ENCODE measurements around the gene SPRED2.
A peak's percentile ranks its signal among the peaks of the same experiment; 100 is the strongest.

SPRED2 gene

GRCh38 chr2:65313954-65314256 lies 118.5 kb downstream of the SPRED2 start:
- TF ChIP-seq, protein P1, sequence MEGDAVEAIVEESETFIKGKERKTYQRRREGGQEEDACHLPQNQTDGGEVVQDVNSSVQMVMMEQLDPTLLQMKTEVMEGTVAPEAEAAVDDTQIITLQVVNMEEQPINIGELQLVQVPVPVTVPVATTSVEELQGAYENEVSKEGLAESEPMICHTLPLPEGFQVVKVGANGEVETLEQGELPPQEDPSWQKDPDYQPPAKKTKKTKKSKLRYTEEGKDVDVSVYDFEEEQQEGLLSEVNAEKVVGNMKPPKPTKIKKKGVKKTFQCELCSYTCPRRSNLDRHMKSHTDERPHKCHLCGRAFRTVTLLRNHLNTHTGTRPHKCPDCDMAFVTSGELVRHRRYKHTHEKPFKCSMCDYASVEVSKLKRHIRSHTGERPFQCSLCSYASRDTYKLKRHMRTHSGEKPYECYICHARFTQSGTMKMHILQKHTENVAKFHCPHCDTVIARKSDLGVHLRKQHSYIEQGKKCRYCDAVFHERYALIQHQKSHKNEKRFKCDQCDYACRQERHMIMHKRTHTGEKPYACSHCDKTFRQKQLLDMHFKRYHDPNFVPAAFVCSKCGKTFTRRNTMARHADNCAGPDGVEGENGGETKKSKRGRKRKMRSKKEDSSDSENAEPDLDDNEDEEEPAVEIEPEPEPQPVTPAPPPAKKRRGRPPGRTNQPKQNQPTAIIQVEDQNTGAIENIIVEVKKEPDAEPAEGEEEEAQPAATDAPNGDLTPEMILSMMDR (conservative IDR thresholded peaks at IDR 0.05) = no peak
- no peak overlapping the region for H3K27ac ChIP-seq

DNA sequence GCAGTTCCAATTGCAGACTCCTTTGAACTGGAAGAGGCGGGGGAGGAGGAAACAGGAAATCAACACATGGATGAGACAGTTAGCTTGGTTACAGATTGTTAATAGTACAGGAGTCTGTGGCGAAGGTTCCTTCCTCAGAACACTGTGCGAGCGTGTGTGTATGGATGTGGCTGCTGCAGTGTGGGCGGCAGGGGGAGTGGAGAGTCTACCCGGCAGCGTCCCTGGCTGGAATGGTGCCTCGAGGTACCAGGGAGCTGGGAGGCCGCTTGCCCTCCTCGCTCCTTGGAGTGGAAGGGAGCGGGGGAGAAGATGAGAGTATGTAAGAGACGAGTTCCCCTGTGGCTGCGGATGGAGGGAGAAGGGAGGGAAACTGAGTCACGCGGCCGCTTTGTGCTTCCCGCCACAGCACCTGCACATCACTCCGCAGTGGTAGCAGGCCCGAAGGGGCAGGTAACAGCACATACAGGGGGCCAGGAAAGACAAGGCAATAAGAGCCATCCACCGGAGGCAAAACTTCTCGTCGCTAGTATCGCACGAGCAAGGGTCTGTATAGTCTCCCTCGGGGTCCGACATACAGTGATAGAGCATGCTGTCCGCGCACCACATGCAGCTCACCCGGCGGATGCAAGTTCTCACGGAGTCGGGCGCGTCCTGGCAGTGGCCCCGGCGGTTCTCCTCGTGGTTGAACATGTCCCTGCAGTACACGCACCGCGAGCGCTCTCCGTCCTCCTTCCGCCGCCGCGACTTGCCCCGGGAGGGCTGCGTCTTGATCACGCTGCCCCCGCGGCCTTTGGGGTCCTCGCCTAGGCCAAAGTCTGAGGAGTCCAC lies 119.1 kb downstream of the SPRED2 start:
- H3K27ac ChIP-seq = no peak overlapping the region
- TF ChIP-seq, protein P1 (conservative IDR thresholded peaks at IDR 0.05) = no peak

GRCh38 chr2:65311596-65311995 lies 120.8 kb downstream of the SPRED2 start:
- no peak overlapping the region for H3K27ac ChIP-seq
- TF ChIP-seq, protein P1 (conservative IDR thresholded peaks at IDR 0.05) = no peak

- no peak overlapping the region for H3K27ac ChIP-seq
- TF ChIP-seq, protein P1 (conservative IDR thresholded peaks at IDR 0.05) = no peak
These were observed 121.3 kb downstream of the SPRED2 start for GRCh38 chr2:65311049-65311448.

DNA sequence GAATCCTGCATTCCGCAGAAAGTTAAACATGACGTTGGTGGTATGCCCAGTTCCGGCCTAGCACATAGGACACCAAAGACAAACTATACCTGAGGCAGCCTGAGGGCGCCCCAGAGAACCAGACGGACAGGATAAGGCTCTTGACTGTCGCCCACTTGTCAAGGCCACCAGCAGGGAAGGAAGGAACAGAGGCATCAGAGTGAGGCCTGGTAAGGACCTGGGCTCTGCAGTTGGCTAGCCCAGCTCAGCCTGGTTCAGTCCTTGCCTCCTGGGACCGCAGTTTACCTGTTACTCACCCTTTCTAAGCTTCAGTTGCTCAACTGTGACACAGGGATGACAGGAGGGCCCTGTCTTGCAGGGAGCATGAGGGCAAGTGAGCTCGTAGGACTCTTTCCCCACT lies 122.7 kb downstream of the SPRED2 start:
- H3K27ac ChIP-seq = peak overlapping the region; percentile 64
- TF ChIP-seq, protein P1 (conservative IDR thresholded peaks at IDR 0.05) = peak; percentile 46

DNA sequence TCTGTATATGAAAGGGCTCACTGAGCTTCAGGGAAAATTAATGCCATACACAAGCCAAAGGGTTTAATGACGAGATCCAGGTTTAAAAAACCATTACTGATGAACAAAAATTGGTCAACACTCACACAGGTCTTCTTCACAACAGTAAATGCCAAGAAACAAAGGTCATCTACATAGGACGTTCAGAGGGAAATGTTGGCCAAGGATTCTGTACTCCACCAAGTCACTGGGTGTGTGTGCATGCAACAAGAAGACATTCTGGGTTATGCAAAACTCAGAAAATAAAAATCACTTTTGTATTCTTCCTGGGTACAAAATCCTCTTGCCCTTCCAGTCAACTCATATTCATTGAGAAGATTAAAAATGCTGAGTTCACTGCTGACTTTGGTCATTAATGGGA lies 126.5 kb downstream of the SPRED2 start:
- TF ChIP-seq, protein P1 (conservative IDR thresholded peaks at IDR 0.05) = no peak
- H3K27ac ChIP-seq = no peak overlapping the region

GRCh38 chr2:65300761-65301711 lies 131.4 kb downstream of the SPRED2 start:
- TF ChIP-seq, protein P1 (conservative IDR thresholded peaks at IDR 0.05) = no peak
- H3K27ac ChIP-seq = peak overlapping the region; percentile 78

All from VCaP (cell line).